Colonic mucosa (tissue), 4 donors: ENCODE results near the gene SWI5. TPM values are rescaled to one million over a fixed set of nuclear protein-coding genes. Genes with fewer than 3 reads are reported as not detected.
A peak's percentile ranks its signal among the peaks of the same experiment; 100 is the strongest.

Experiments used
- DNase-seq: peaks from one replicate; pipeline ENCODE4 v3.0.0-alpha.2; 2020
- H3K27ac ChIP-seq: fragments of 200-600 bp; one replicate; pipeline ENCODE4 v1.8.0; 2021
- H3K27me3 ChIP-seq: fragments of 200-600 bp; one replicate; pipeline ENCODE4 v1.8.0; 2021
- H3K36me3 ChIP-seq: fragments of 200-600 bp; one replicate; pipeline ENCODE4 v1.8.0; 2021
- H3K4me1 ChIP-seq: fragments of 200-600 bp; one replicate; pipeline ENCODE4 v1.8.0; 2021; ENCODE audit warnings: mild to moderate bottlenecking
- H3K4me3 ChIP-seq: fragments of 200-600 bp; one replicate; pipeline ENCODE4 v1.8.0; 2021
- H3K9ac ChIP-seq, 2 donors: one replicate each; pipeline ENCODE4 v1.7.0; 2013; ENCODE audit warnings: control low read depth in 2 of 2, low read depth in 2 of 2, low read length in 2 of 2
- H3K9me3 ChIP-seq: fragments of 200-600 bp; one replicate; pipeline ENCODE4 v1.8.0; 2021
- CTCF ChIP-seq: fragments of 200-600 bp; IDR thresholded peaks from one replicate; pipeline ENCODE4 v1.8.0; 2022; ENCODE audit warnings: antibody characterized with exemption, mild to moderate bottlenecking
- intact Hi-C: fragments of 100-400 bp; cut with DNase I; formaldehyde crosslinking; loops from one replicate; pipeline ENCODE4 v1.14.1; 2022
- total RNA-seq, 2 donors: library from RNA; stranded (reverse); fragmentation: NEBNext Ultra II Directional in 1 of 2; extraction: Animal tissue kit (Norgen Biotek cat#: 25700) in 1 of 2; gene quantifications; one replicate each; pipeline ENCODE4 v1.2.1, GENCODE V29; 2021
- donor health status: healthy.
- donor health status: DM: no; HTN: no; CAD: no.
- donor health status: DM: no; HTN: no; CAD: no.

The SWI5 gene
- total RNA-seq, 2 donors from 2014 or later = 14.4 to 24.2 TPM

GRCh38 chr9:128296340-128297220, 20.5 kb downstream of the SWI5 start:
- peak overlapping the region in 1 of 2 donors; percentile 66 for H3K9ac ChIP-seq
- H3K4me1 ChIP-seq = peaks cover 8% of the 10 kb centered on the region
- H3K4me3 ChIP-seq = no peak overlapping the region
- peak overlapping the region; percentile 61 for H3K27ac ChIP-seq
- no peaks in the 10 kb centered on the region for H3K36me3 ChIP-seq
- intact Hi-C loops = loop anchor here (5.0 to 10.0 kb wide), 2 partner anchors 46 to 118 kb away; partner anchors contain the start of gene SLC27A4
- no peaks in the 10 kb centered on the region for H3K27me3 ChIP-seq
- no peak for TF ChIP-seq CTCF
- peak; percentile 45 for DNase-seq
- no peaks in the 10 kb centered on the region for H3K9me3 ChIP-seq

- intact Hi-C loops = loop anchor here (5.0 to 10.0 kb wide), 2 partner anchors 45 to 118 kb away; partner anchors contain the start of gene SLC27A4
- DNase-seq = no peak
- H3K4me1 ChIP-seq = peaks cover 8% of the 10 kb centered on the region
- H3K4me3 ChIP-seq = no peak overlapping the region
- H3K9me3 ChIP-seq = no peaks in the 10 kb centered on the region
- H3K36me3 ChIP-seq = no peaks in the 10 kb centered on the region
- peak overlapping the region; percentile 61 for H3K27ac ChIP-seq
- TF ChIP-seq CTCF = no peak
- peak overlapping the region in 1 of 2 donors; percentile 66 for H3K9ac ChIP-seq
- H3K27me3 ChIP-seq = no peaks in the 10 kb centered on the region
Measured at GRCh38 chr9:128297221-128297773, 21.2 kb downstream of the SWI5 start.

- Histone ChIP-seq H3K27me3 (no peaks in the 10 kb centered on the region), H3K4me1 (peaks cover 8% of the 10 kb centered on the region), H3K4me3 (no peak overlapping the region), H3K36me3 (no peaks in the 10 kb centered on the region), H3K9me3 (no peaks in the 10 kb centered on the region), H3K9ac (no peak overlapping the region), H3K27ac (no peak overlapping the region)
- peak; percentile 44 for DNase-seq
- intact Hi-C loops = loop anchor here (5.0 to 10.0 kb wide), 2 partner anchors 43 to 116 kb away; partner anchors contain the start of gene SLC27A4
- no peak for TF ChIP-seq CTCF
Measured at GRCh38 chr9:128298535-128299482, 22.7 kb downstream of the SWI5 start.

GRCh38 chr9:128304136-128304970, 28.3 kb downstream of the SWI5 start:
- H3K27ac ChIP-seq = no peak overlapping the region
- H3K9ac ChIP-seq = no peak overlapping the region
- H3K36me3 ChIP-seq = no peaks in the 10 kb centered on the region
- H3K4me3 ChIP-seq = no peak overlapping the region
- H3K9me3 ChIP-seq = no peaks in the 10 kb centered on the region
- DNase-seq = no peak
- no peaks in the 10 kb centered on the region for H3K4me1 ChIP-seq
- H3K27me3 ChIP-seq = no peaks in the 10 kb centered on the region
- no peak for TF ChIP-seq CTCF
- intact Hi-C loops = no loop called here
